SU-DHL-6 (cell line): ENCODE measurements around the gene PPP2R3A.

Source experiments
- H2AFZ ChIP-seq: fragments of 200-600 bp; sonication (generic); 2 replicates; pipeline ENCODE4 v1.6.1; 2014; ENCODE audit warnings: low read depth, mild to moderate bottlenecking, moderate library complexity, mixed read lengths, antibody characterized with exemption, low read length; ENCODE audit not compliant: severe bottlenecking
- H3F3A ChIP-seq: fragments of 200-600 bp; shearing (Covaris generic); 2 replicates; pipeline ENCODE4 v1.6.0; 2016; ENCODE audit warnings: antibody characterized with exemption, mild to moderate bottlenecking; ENCODE audit not compliant: insufficient read depth
- H3K27ac ChIP-seq: fragments of 200-600 bp; sonication (generic); 2 replicates; pipeline ENCODE4 v1.5.1; 2016; ENCODE audit warnings: low read depth, mild to moderate bottlenecking, low read length, moderate library complexity, mixed read lengths
- H3K27me3 ChIP-seq: fragments of 200-600 bp; sonication (generic), shearing (Covaris generic); 2 replicates; pipeline ENCODE4 v1.6.0; 2014; ENCODE audit warnings: mild to moderate bottlenecking, low read length
- H3K36me3 ChIP-seq: fragments of 200-600 bp; sonication (generic); 2 replicates; pipeline ENCODE4 v1.6.1; 2014; ENCODE audit warnings: mild to moderate bottlenecking, low read length, mixed read lengths
- H3K4me2 ChIP-seq: fragments of 300-600, 200-600 bp; shearing (Covaris generic), sonication (generic); 2 replicates; pipeline ENCODE4 v1.6.0; 2014; ENCODE audit warnings: low read length, low read depth, mild to moderate bottlenecking; ENCODE audit not compliant: poor library complexity, severe bottlenecking
- H3K4me3 ChIP-seq: fragments of 200-600 bp; sonication (generic); 2 replicates; pipeline ENCODE4 v1.5.1; 2014; ENCODE audit warnings: antibody characterized with exemption, low read length, mild to moderate bottlenecking, mixed read lengths; ENCODE audit not compliant: insufficient read depth, poor library complexity, severe bottlenecking
- H3K79me2 ChIP-seq: fragments of 200-600 bp; sonication (generic); 2 replicates; pipeline ENCODE4 v1.6.1; 2014; ENCODE audit warnings: mild to moderate bottlenecking, low read length, moderate library complexity; ENCODE audit not compliant: insufficient read depth
- H3K9ac ChIP-seq: fragments of 200-600 bp; sonication (generic); 2 replicates; pipeline ENCODE4 v1.7.0; 2014; ENCODE audit warnings: mild to moderate bottlenecking, low read length
- H3K9me2 ChIP-seq: fragments of 200-600 bp; sonication (generic); replicated peaks from 2 replicates; pipeline ENCODE4 v1.6.1; 2014; ENCODE audit warnings: low read length; ENCODE audit not compliant: insufficient read depth
- H3K9me3 ChIP-seq: fragments of 200-600 bp; sonication (generic); 2 replicates; pipeline ENCODE4 v1.6.1; 2014; ENCODE audit warnings: low read length, mixed read lengths; ENCODE audit not compliant: insufficient read depth
- H4K20me1 ChIP-seq: fragments of 200-600 bp; sonication (generic); 2 replicates; pipeline ENCODE4 v1.6.1; 2014; ENCODE audit warnings: low read depth, mild to moderate bottlenecking, antibody characterized with exemption, low read length, moderate library complexity, mixed read lengths
- EZH2phosphoT487 ChIP-seq: fragments of 200-600 bp; sonication (generic), shearing (Covaris generic); conservative IDR thresholded peaks from 2 replicates; pipeline ENCODE4 v1.6.1; 2018; ENCODE audit warnings: mild to moderate bottlenecking, antibody characterized with exemption, low read length, moderate library complexity, mixed read lengths
- TF ChIP-seq, protein P1 (sequence below): fragments of 200-600 bp; sonication (generic); IDR thresholded peaks from one replicate; pipeline ENCODE4 v1.5.1; 2017; ENCODE audit warnings: antibody characterized with exemption, mild to moderate bottlenecking, low read length, moderate library complexity; ENCODE audit not compliant: insufficient read depth, poor library complexity, severe bottlenecking

PPP2R3A gene

GRCh38 chr3:136193278-136194054 is 227.9 kb downstream of the PPP2R3A start:
- peak overlapping the region; percentile 91 for H3K4me3 ChIP-seq
- no peaks in the 10 kb centered on the region for H3K27me3 ChIP-seq
- H2AFZ ChIP-seq = no peak overlapping the region
- H3K9me3 ChIP-seq = no peaks in the 10 kb centered on the region
- H3K36me3 ChIP-seq = peaks cover 11% of the 10 kb centered on the region; the same call in 1 of the 2 replicates
- H3K4me2 ChIP-seq = peak overlapping the region; percentile 96
- H3K79me2 ChIP-seq = peaks cover 71% of the 10 kb centered on the region
- peaks cover 32% of the 10 kb centered on the region for H4K20me1 ChIP-seq
- peak overlapping the region; percentile 94 for H3K9ac ChIP-seq
- peak overlapping the region; percentile 98 for H3K27ac ChIP-seq
- no peaks in the 10 kb centered on the region for H3K9me2 ChIP-seq
- no peak for TF ChIP-seq EZH2phosphoT487
- TF ChIP-seq, protein P1, sequence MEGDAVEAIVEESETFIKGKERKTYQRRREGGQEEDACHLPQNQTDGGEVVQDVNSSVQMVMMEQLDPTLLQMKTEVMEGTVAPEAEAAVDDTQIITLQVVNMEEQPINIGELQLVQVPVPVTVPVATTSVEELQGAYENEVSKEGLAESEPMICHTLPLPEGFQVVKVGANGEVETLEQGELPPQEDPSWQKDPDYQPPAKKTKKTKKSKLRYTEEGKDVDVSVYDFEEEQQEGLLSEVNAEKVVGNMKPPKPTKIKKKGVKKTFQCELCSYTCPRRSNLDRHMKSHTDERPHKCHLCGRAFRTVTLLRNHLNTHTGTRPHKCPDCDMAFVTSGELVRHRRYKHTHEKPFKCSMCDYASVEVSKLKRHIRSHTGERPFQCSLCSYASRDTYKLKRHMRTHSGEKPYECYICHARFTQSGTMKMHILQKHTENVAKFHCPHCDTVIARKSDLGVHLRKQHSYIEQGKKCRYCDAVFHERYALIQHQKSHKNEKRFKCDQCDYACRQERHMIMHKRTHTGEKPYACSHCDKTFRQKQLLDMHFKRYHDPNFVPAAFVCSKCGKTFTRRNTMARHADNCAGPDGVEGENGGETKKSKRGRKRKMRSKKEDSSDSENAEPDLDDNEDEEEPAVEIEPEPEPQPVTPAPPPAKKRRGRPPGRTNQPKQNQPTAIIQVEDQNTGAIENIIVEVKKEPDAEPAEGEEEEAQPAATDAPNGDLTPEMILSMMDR = no peak
- H3F3A ChIP-seq = peaks cover 20% of the 10 kb centered on the region; the same call in 1 of the 2 replicates

DNA sequence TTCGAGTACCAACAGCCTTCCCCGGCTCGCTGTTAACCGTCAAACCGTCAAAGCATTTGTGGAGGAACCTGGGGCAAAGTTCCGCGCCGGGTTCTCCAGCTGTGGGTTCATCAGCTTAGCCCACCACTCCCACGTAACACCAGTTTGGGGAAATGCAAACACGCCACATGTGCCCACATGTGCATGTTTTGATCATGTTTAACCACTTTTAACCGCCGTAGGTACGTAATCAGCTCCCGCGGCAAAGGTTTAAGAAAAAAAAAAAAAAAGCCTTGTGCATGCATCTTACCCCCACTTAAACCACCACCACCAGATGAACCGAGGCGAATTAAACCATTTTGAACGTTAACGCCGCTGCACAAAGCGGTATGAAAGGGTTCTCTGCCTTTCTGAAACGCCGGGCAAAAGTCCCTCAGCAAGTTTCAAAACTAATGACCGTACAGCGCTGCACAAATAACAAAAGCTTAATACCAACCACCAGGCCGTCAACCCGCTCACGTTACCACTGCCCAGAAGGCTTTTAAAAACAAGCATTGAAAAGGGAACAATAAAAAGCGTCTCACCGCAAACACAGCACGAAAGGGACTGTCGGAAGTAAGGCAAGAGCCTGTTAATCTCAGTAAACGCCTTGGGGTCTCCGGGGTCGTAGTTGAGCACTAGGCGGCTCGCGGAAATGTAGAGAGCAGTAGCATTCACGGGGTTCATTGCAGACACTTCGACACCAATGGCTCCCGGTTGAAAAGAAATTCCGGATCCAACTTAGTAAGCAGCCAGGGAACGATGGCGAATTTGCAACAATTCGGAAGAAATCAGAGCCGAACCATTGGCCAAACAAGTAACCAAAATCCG is 229.1 kb downstream of the PPP2R3A start:
- Histone ChIP-seq H3K4me3 (peak overlapping the region; percentile 91), H3K9ac (peak overlapping the region; percentile 94), H2AFZ (no peak overlapping the region), H4K20me1 (peaks cover 31% of the 10 kb centered on the region), H3K9me3 (no peaks in the 10 kb centered on the region), H3K27me3 (no peaks in the 10 kb centered on the region), H3K36me3 (peaks cover 11% of the 10 kb centered on the region; the same call in 1 of the 2 replicates), H3F3A (peaks cover 20% of the 10 kb centered on the region; the same call in 1 of the 2 replicates), H3K9me2 (no peaks in the 10 kb centered on the region), H3K79me2 (peaks cover 60% of the 10 kb centered on the region), H3K4me2 (peak overlapping the region; percentile 96), H3K27ac (peak overlapping the region; percentile 98)
- TF ChIP-seq, protein P1 = no peak
- no peak for TF ChIP-seq EZH2phosphoT487

DNA sequence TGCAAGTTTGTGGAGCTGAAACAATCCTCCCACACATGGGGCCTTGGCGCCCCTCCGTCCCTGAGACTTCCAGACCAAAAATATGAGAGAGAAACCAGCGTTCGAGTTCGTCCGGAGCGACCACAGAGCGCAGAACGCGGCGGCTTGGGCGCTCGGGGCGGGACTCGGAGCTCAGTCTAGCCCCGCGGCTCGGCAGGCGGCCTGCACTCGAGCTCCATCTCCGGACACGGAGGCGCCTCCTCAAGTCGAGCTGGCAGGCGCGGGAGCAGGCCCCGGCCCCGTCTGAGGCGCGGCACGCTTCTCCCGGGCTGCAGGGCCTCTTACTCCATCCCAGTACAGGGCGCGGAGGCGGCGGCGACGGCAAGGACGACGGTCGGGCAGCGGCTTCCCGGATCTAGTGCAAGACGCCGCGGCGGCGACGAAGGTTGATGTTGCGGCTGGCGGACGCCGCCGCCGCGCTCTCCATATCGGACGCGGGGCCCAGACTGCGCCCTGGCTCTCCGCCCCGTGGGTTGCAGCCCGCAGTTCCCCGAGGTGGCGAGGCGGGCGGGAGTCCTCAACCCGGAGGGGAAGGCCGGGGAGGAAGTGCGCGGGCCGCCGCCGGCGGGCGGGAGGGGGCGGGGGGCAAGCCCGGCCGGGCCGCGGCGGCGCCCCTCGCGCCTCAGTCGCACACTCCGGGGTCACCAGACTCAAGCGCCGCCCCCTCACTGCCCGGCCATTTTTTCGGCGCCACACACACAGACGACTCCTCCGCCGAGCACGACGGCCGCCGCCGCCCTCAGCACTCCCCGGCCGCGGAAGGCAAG is 229.9 kb downstream of the PPP2R3A start:
- Histone ChIP-seq H3K36me3 (peaks cover 10% of the 10 kb centered on the region; the same call in 1 of the 2 replicates), H3K9me3 (no peaks in the 10 kb centered on the region), H4K20me1 (peaks cover 22% of the 10 kb centered on the region), H3F3A (peaks cover 20% of the 10 kb centered on the region; the same call in 1 of the 2 replicates), H3K9ac (peak overlapping the region; percentile 94), H3K79me2 (peaks cover 51% of the 10 kb centered on the region), H3K9me2 (no peaks in the 10 kb centered on the region), H3K27me3 (no peaks in the 10 kb centered on the region), H2AFZ (no peak overlapping the region), H3K4me2 (peak overlapping the region; percentile 96), H3K27ac (peak overlapping the region; percentile 98), H3K4me3 (peak overlapping the region; percentile 91)
- no peak for TF ChIP-seq EZH2phosphoT487
- TF ChIP-seq, protein P1 = no peak
